ENCODE measurements around the gene CXCL6. TPM values are rescaled to one million over a fixed set of nuclear protein-coding genes. Genes with fewer than 3 reads are reported as not detected.

The CXCL6 gene
- total and polyA plus RNA-seq, 3 experiments from 2014 or later: not detected

GRCh38 chr4:73828956-73829355 lies 7.5 kb upstream of the CXCL6 start:
- Histone ChIP-seq H3K27me3 (ENCODE audit: insufficient read depth, low read length, poor library complexity, severe bottlenecking) (no peaks in the 10 kb centered on the region), H3K36me3 (ENCODE audit: insufficient read depth, low read length) (no peaks in the 10 kb centered on the region), H3K27ac (ENCODE audit: low read depth, low read length) (no peak overlapping the region), H3K4me1 (ENCODE audit: insufficient read depth, low read length) (no peaks in the 10 kb centered on the region), H3K4me3 (ENCODE audit: low read length) (no peak overlapping the region), H3K9me3 (ENCODE audit: low read length) (no peaks in the 10 kb centered on the region)
- H3K4me1 Mint-ChIP-seq: no peaks in the 10 kb centered on the region
- no peak overlapping the region for H3K27ac Mint-ChIP-seq
- DNase-seq: no peak
- H3K9me3 Mint-ChIP-seq: peaks cover 0 to 3% (median 0%) of the 10 kb centered on the region in 5 donors
- H3K4me3 Mint-ChIP-seq: no peak overlapping the region
- H3K36me3 Mint-ChIP-seq: no peaks in the 10 kb centered on the region
- CTCF ChIA-PET: no interaction called here
- no peaks in the 10 kb centered on the region for H3K27me3 Mint-ChIP-seq
- POLR2A ChIA-PET: no interaction called here

DNA sequence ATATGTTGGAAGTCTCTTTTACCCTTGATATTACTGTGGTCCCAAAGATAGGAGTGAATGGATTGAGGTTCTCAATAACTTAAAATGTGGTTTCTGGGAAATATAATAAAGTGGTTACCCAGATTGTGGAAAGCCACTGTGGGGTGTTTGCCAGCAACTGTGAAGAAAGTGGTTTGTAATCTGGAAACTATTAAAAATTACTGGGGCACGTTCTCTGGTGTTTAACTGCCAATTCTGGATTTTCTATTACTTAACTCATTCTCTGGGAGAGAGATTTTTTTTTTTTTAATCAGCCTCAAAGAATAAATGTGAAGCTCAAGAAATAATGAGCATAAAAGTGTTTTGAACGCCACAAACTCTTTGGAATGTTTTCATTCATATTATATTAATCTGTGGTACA lies 4.9 kb upstream of the CXCL6 start:
- H3K4me3 Mint-ChIP-seq: no peak overlapping the region
- no peaks in the 10 kb centered on the region for H3K4me1 ChIP-seq (ENCODE audit: insufficient read depth, low read length)
- H3K36me3 ChIP-seq (ENCODE audit: insufficient read depth, low read length): no peaks in the 10 kb centered on the region
- no peak overlapping the region for H3K4me3 ChIP-seq (ENCODE audit: low read length)
- H3K27ac ChIP-seq (ENCODE audit: low read depth, low read length): no peak overlapping the region
- no peak overlapping the region for H3K27ac Mint-ChIP-seq
- H3K4me1 Mint-ChIP-seq: no peaks in the 10 kb centered on the region
- H3K9me3 ChIP-seq (ENCODE audit: low read length): no peaks in the 10 kb centered on the region
- no peak for DNase-seq
- no peaks in the 10 kb centered on the region for H3K27me3 Mint-ChIP-seq
- peaks cover 0 to 3% (median 0%) of the 10 kb centered on the region in 5 donors for H3K9me3 Mint-ChIP-seq
- POLR2A ChIA-PET: no interaction called here
- H3K27me3 ChIP-seq (ENCODE audit: insufficient read depth, low read length, poor library complexity, severe bottlenecking): no peaks in the 10 kb centered on the region
- CTCF ChIA-PET: no interaction called here
- no peaks in the 10 kb centered on the region for H3K36me3 Mint-ChIP-seq

GRCh38 chr4:73832651-73833237 lies 3.7 kb upstream of the CXCL6 start:
- Mint-ChIP-seq H3K27me3 (peaks cover 2 to 6% of the 10 kb centered on the region in 2 donors), H3K27ac (no peak overlapping the region), H3K9me3 (peaks cover 0 to 4% (median 3%) of the 10 kb centered on the region in 5 donors), H3K36me3 (no peaks in the 10 kb centered on the region), H3K4me3 (no peak overlapping the region), H3K4me1 (no peaks in the 10 kb centered on the region)
- POLR2A ChIA-PET: no interaction called here
- CTCF ChIA-PET: no interaction called here
- H3K27ac ChIP-seq (ENCODE audit: low read depth, low read length): no peak overlapping the region
- DNase-seq: no peak
- H3K9me3 ChIP-seq (ENCODE audit: low read length): no peaks in the 10 kb centered on the region
- H3K4me3 ChIP-seq (ENCODE audit: low read length): no peak overlapping the region
- no peaks in the 10 kb centered on the region for H3K36me3 ChIP-seq (ENCODE audit: insufficient read depth, low read length)
- no peaks in the 10 kb centered on the region for H3K4me1 ChIP-seq (ENCODE audit: insufficient read depth, low read length)
- no peaks in the 10 kb centered on the region for H3K27me3 ChIP-seq (ENCODE audit: insufficient read depth, low read length, poor library complexity, severe bottlenecking)

GRCh38 chr4:73839071-73839470 lies 2.6 kb downstream of the CXCL6 start:
- Histone ChIP-seq H3K9me3 (ENCODE audit: low read length) (no peaks in the 10 kb centered on the region), H3K4me3 (ENCODE audit: low read length) (no peak overlapping the region), H3K4me1 (ENCODE audit: insufficient read depth, low read length) (no peaks in the 10 kb centered on the region), H3K36me3 (ENCODE audit: insufficient read depth, low read length) (no peaks in the 10 kb centered on the region), H3K27me3 (ENCODE audit: insufficient read depth, low read length, poor library complexity, severe bottlenecking) (no peaks in the 10 kb centered on the region), H3K27ac (ENCODE audit: low read depth, low read length) (no peak overlapping the region)
- ChIA-PET POLR2A (no interaction called here), CTCF (no interaction called here)
- Mint-ChIP-seq H3K27ac (no peak overlapping the region), H3K4me3 (no peak overlapping the region), H3K27me3 (peaks cover 2 to 6% of the 10 kb centered on the region in 2 donors), H3K9me3 (peaks cover 0 to 4% (median 4%) of the 10 kb centered on the region in 5 donors), H3K36me3 (no peaks in the 10 kb centered on the region), H3K4me1 (no peaks in the 10 kb centered on the region)
- DNase-seq: no peak

- H3K27me3 ChIP-seq (ENCODE audit: insufficient read depth, low read length, poor library complexity, severe bottlenecking): no peaks in the 10 kb centered on the region
- Mint-ChIP-seq H3K36me3 (no peaks in the 10 kb centered on the region), H3K4me3 (no peak overlapping the region), H3K27ac (peak overlapping the region in 1 of 8 donors; percentile 23), H3K4me1 (no peaks in the 10 kb centered on the region), H3K9me3 (peaks cover 0 to 4% (median 4%) of the 10 kb centered on the region in 5 donors), H3K27me3 (peaks cover 2 to 6% of the 10 kb centered on the region in 2 donors)
- no peak for DNase-seq
- H3K9me3 ChIP-seq (ENCODE audit: low read length): no peaks in the 10 kb centered on the region
- no peak overlapping the region for H3K4me3 ChIP-seq (ENCODE audit: low read length)
- no peaks in the 10 kb centered on the region for H3K4me1 ChIP-seq (ENCODE audit: insufficient read depth, low read length)
- ChIA-PET POLR2A (no interaction called here), CTCF (no interaction called here)
- no peak overlapping the region for H3K27ac ChIP-seq (ENCODE audit: low read depth, low read length)
- H3K36me3 ChIP-seq (ENCODE audit: insufficient read depth, low read length): no peaks in the 10 kb centered on the region
These were observed 3.2 kb downstream of the CXCL6 start for GRCh38 chr4:73839715-73840114.

DNA sequence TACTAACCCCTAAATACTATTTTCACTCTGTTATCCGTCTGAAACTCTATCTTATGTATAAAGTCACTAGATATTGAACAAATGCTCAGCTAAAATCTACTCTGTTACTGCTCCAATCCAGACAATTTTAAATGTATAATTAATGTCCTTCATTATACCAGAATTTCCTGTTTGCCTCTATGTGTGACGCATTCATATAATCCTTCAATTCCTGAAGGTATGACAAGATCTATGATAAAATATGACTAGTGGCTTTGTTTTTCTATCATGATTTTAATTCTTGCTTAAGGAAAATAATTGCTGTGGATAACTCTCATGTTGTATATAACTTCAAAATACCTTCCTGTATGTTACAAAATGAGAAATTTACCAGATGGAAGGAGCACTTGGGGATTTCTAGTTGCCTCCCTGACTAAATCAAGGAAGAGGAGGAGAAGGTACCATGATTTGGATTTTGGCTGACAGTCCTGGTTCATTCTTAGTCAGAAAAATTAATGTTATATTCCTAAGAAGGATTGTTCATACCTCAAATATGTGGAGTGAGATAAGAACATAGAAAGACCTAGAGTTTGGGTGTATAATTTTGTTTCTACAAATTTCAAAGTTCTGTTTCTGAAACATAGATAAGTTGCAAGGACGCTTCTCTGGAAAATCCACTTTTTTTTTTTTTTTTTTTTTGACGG lies 4.9 kb downstream of the CXCL6 start:
- H3K9me3 Mint-ChIP-seq: peaks cover 0 to 4% (median 4%) of the 10 kb centered on the region in 5 donors
- CTCF ChIA-PET: no interaction called here
- no peak overlapping the region for H3K4me3 Mint-ChIP-seq
- no peaks in the 10 kb centered on the region for H3K36me3 ChIP-seq (ENCODE audit: insufficient read depth, low read length)
- no peaks in the 10 kb centered on the region for H3K4me1 ChIP-seq (ENCODE audit: insufficient read depth, low read length)
- POLR2A ChIA-PET: no interaction called here
- DNase-seq: no peak
- H3K27ac Mint-ChIP-seq: no peak overlapping the region
- H3K27me3 Mint-ChIP-seq: peaks cover 2 to 6% of the 10 kb centered on the region in 2 donors
- H3K27ac ChIP-seq (ENCODE audit: low read depth, low read length): no peak overlapping the region
- no peaks in the 10 kb centered on the region for H3K27me3 ChIP-seq (ENCODE audit: insufficient read depth, low read length, poor library complexity, severe bottlenecking)
- H3K4me1 Mint-ChIP-seq: no peaks in the 10 kb centered on the region
- no peaks in the 10 kb centered on the region for H3K36me3 Mint-ChIP-seq
- no peak overlapping the region for H3K4me3 ChIP-seq (ENCODE audit: low read length)
- H3K9me3 ChIP-seq (ENCODE audit: low read length): no peaks in the 10 kb centered on the region

GRCh38 chr4:73842696-73843095 lies 6.2 kb downstream of the CXCL6 start:
- CTCF ChIA-PET: no interaction called here

DNA sequence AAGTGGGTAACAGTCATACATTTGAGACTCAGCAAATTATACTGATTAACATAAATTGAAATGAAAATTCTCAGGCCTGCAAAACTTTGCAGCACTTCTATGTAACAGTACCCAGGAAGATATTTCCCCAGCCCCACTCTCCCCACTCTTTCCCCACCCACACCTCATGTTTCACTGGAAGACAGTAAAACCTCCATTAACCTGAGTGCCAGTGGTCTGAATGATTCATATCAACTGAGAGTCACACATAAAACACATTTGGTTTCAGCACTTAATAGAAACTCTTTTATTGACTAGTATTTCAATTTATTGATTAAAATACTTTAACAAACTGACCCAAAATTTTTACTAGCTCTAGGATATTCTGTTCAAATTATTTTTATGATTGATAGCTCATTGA lies 6.9 kb downstream of the CXCL6 start:
- H3K27me3 Mint-ChIP-seq: peaks cover 0 to 2% of the 10 kb centered on the region in 2 donors
- peaks cover 0 to 6% (median 1%) of the 10 kb centered on the region in 5 donors for H3K9me3 Mint-ChIP-seq
- no peak for DNase-seq
- no peaks in the 10 kb centered on the region for H3K27me3 ChIP-seq (ENCODE audit: insufficient read depth, low read length, poor library complexity, severe bottlenecking)
- H3K4me3 Mint-ChIP-seq: no peak overlapping the region
- H3K27ac Mint-ChIP-seq: no peak overlapping the region
- ChIA-PET CTCF (no interaction called here), POLR2A (no interaction called here)
- no peaks in the 10 kb centered on the region for H3K36me3 ChIP-seq (ENCODE audit: insufficient read depth, low read length)
- H3K4me1 ChIP-seq (ENCODE audit: insufficient read depth, low read length): no peaks in the 10 kb centered on the region
- H3K9me3 ChIP-seq (ENCODE audit: low read length): no peaks in the 10 kb centered on the region
- H3K27ac ChIP-seq (ENCODE audit: low read depth, low read length): no peak overlapping the region
- H3K4me3 ChIP-seq (ENCODE audit: low read length): no peak overlapping the region
- H3K36me3 Mint-ChIP-seq: no peaks in the 10 kb centered on the region
- no peaks in the 10 kb centered on the region for H3K4me1 Mint-ChIP-seq

More at GRCh38 chr4:73842696-73843095, 6.2 kb downstream of the CXCL6 start:
- H3K27ac Mint-ChIP-seq: no peak overlapping the region
- Histone ChIP-seq H3K4me3 (ENCODE audit: low read length) (no peak overlapping the region), H3K4me1 (ENCODE audit: insufficient read depth, low read length) (no peaks in the 10 kb centered on the region), H3K27ac (ENCODE audit: low read depth, low read length) (no peak overlapping the region), H3K36me3 (ENCODE audit: insufficient read depth, low read length) (no peaks in the 10 kb centered on the region), H3K9me3 (ENCODE audit: low read length) (no peaks in the 10 kb centered on the region), H3K27me3 (ENCODE audit: insufficient read depth, low read length, poor library complexity, severe bottlenecking) (no peaks in the 10 kb centered on the region)
- DNase-seq: no peak
- H3K4me3 Mint-ChIP-seq: no peak overlapping the region
- H3K27me3 Mint-ChIP-seq: no peaks in the 10 kb centered on the region
- H3K4me1 Mint-ChIP-seq: no peaks in the 10 kb centered on the region
- no peaks in the 10 kb centered on the region for H3K36me3 Mint-ChIP-seq
- peaks cover 0 to 4% (median 1%) of the 10 kb centered on the region in 5 donors for H3K9me3 Mint-ChIP-seq
- POLR2A ChIA-PET: no interaction called here
